Uterus (tissue), 2 donors: Measurements from ENCODE around the gene NPHP3.

Experiments used
- CTCF ChIP-seq, 4 experiments: fragments of 200-600 bp in 2 of 4; fragments of 450-650 bp in 2 of 4; sonication (generic) in 2 of 4; IDR thresholded peaks; one replicate each; pipeline ENCODE4 v1.5.1; 2016 to 2019; ENCODE audit warnings: antibody characterized with exemption in 4 of 4, mild to moderate bottlenecking in 2 of 4, moderate library complexity in 1 of 4
- POLR2A ChIP-seq, 2 donors: fragments of 450-650 bp; IDR thresholded peaks; one replicate each; pipeline ENCODE4 v1.6.1; 2016; ENCODE audit warnings: antibody characterized with exemption in 2 of 2, mild to moderate bottlenecking in 1 of 2, moderate library complexity in 1 of 2

- TF ChIP-seq CTCF (IDR thresholded peaks at IDR 0.05): no peak
- no peak for TF ChIP-seq POLR2A (IDR thresholded peaks at IDR 0.05)
Observed at GRCh38 chr3:132669256-132669777, 52.9 kb downstream of the NPHP3 start.
